NCI-H1436 (cell line): ENCODE measurements around the gene C10orf53.
A peak's percentile ranks its signal among the peaks of the same experiment; 100 is the strongest.

Experiments
- DNase-seq: peaks from one replicate; lab custom pipeline; 2025; lab: John Stamatoyannopoulos, UW

Gene C10orf53

GRCh38 chr10:49679480-49679893 lies at the start of gene C10orf53:
C10orf53 (plus strand) TSS chr10:49679651; CDS start chr10:49679698, 47 bp downstream.
- peak; percentile 58 for DNase-seq

GRCh38 chr10:49631975-49632374 lies 47.5 kb upstream of the C10orf53 start:
- no peak for DNase-seq

- no peak for DNase-seq
Measured at GRCh38 chr10:49632406-49633317, 46.8 kb upstream of the C10orf53 start.

- DNase-seq: no peak
Measured at GRCh38 chr10:49633327-49634068, 46.0 kb upstream of the C10orf53 start.

GRCh38 chr10:49634069-49634660 lies 45.3 kb upstream of the C10orf53 start:
- DNase-seq: no peak

- no peak for DNase-seq
Measured at GRCh38 chr10:49642311-49642710, 37.1 kb upstream of the C10orf53 start.

GRCh38 chr10:49643241-49644034 lies 36.0 kb upstream of the C10orf53 start:
- DNase-seq: no peak

GRCh38 chr10:49644035-49644646 lies 35.3 kb upstream of the C10orf53 start:
- DNase-seq: no peak

- DNase-seq: no peak
Measured at GRCh38 chr10:49645417-49645816, 34.0 kb upstream of the C10orf53 start.

GRCh38 chr10:49645871-49646870 lies 33.3 kb upstream of the C10orf53 start:
- no peak for DNase-seq

GRCh38 chr10:49647554-49647953 lies 31.9 kb upstream of the C10orf53 start:
- no peak for DNase-seq

- DNase-seq: no peak
Measured at GRCh38 chr10:49647985-49648795, 31.3 kb upstream of the C10orf53 start.

- no peak for DNase-seq
Measured at GRCh38 chr10:49649294-49649693, 30.2 kb upstream of the C10orf53 start.

- no peak for DNase-seq
Measured at GRCh38 chr10:49649936-49650723, 29.3 kb upstream of the C10orf53 start.

GRCh38 chr10:49650724-49651034 lies 28.8 kb upstream of the C10orf53 start:
- no peak for DNase-seq

GRCh38 chr10:49651039-49651835 lies 28.2 kb upstream of the C10orf53 start:
- DNase-seq: no peak

GRCh38 chr10:49651917-49652316 lies 27.5 kb upstream of the C10orf53 start:
- DNase-seq: no peak
